Ovary (tissue), 9 donors: ENCODE measurements around the gene CCDC85B. TPM values are rescaled to one million over a fixed set of nuclear protein-coding genes. Genes with fewer than 3 reads are reported as not detected.

Experiments used
- DNase-seq, 5 donors: peaks; one replicate each; pipeline ENCODE4 v3.0.0-alpha.2; 2019 to 2020
- H3K27ac ChIP-seq, 2 donors: fragments of 200-600 bp; one replicate each; pipeline versions ENCODE4 v1.5.1 to v1.8.0; 2019 to 2022
- H3K27me3 ChIP-seq: fragments of 200-600 bp; one replicate; pipeline ENCODE4 v1.8.0; 2022
- H3K36me3 ChIP-seq: fragments of 200-600 bp; sonication (generic); one replicate; pipeline ENCODE4 v1.5.1; 2019
- H3K4me1 ChIP-seq: one replicate; pipeline ENCODE4 v1.8.1; 2013; ENCODE audit warnings: mild to moderate bottlenecking, moderate library complexity; ENCODE audit not compliant: insufficient read depth
- H3K4me3 ChIP-seq: fragments of 200-600 bp; sonication (generic); one replicate; pipeline ENCODE4 v1.5.1; 2017
- H3K9me3 ChIP-seq, 2 donors: fragments of 200-600 bp in 1 of 2; sonication (generic) in 1 of 2; one replicate each; pipeline versions ENCODE4 v1.5.1 to v1.8.1; 2013 to 2019; ENCODE audit warnings: mild to moderate bottlenecking in 1 of 2, moderate library complexity in 1 of 2
- EP300 ChIP-seq: sonication (generic); formaldehyde crosslinking; IDR thresholded peaks from one replicate; pipeline ENCODE4 v1.6.1; 2017; ENCODE audit warnings: antibody characterized with exemption
- POLR2A ChIP-seq: fragments of 450-650 bp; IDR thresholded peaks from one replicate; pipeline ENCODE4 v1.6.1; 2017; ENCODE audit warnings: antibody characterized with exemption, mild to moderate bottlenecking, moderate library complexity
- WGBS, 3 donors: extraction: QIAGEN DNeasy Blood & Tissue Kit in 1 of 3; methylation state at CpG; one replicate each; pipeline versions ENCODE4 v1.1.5 to v1.1.7; 2013 to 2017; 5-methylcytosine and 5-hydroxymethylcytosine counted together
- intact Hi-C, 4 donors: fragments of 100-400 bp; cut with DNase I; formaldehyde crosslinking; loops; one replicate each; pipeline versions ENCODE4 v1.11.0 to v1.15.1; 2022 to 2023
- polyA plus RNA-seq, 2 donors: library from polyadenylated mRNA; stranded (reverse); fragments of 200-250 nt in 1 of 2; fragments of 350-450 nt in 1 of 2; fragmentation: Illumina TruSeq in 1 of 2; extraction: RNeasy Lipid Tissue Mini Kit (QIAGEN cat#74804) in 1 of 2; gene quantifications; one replicate each; pipeline ENCODE4 v1.2.3, GENCODE V29; 2013 to 2014
- total RNA-seq, 7 donors: library from RNA; depleted of rRNA in 2 of 7; stranded (reverse); fragments of >200 nt in 2 of 7; fragmentation: NEBNext Ultra II Directional in 3 of 7; extraction: Animal tissue kit (Norgen Biotek cat#: 25700) in 3 of 7; gene quantifications; one replicate each; pipeline versions ENCODE4 v1.1.0 to v1.2.4, GENCODE V29; 2016 to 2023
- TF ChIP-seq, protein P1 (sequence below), 3 donors: fragments of 450-650 bp in 2 of 3; fragments of 200-600 bp in 1 of 3; IDR thresholded peaks; one replicate each; pipeline versions ENCODE4 v1.5.1 to v1.8.0; 2016 to 2022; ENCODE audit warnings: antibody characterized with exemption in 3 of 3, mild to moderate bottlenecking in 1 of 3
- donor health status: DM: no; HTN: no; CAD: no; lungs with moderate emphysema.
- donor health status: DM: no; HTN: no; CAD: no.
- donor health status: Bipolar disorder and iron deficiency.
- donor health status: DM: yes; HTN: yes; CAD: no.
- donor health status: DM: no; HTN: no; CAD: no.
- donor health status: DM: yes; HTN: yes; CAD: no.

The CCDC85B gene
- total and polyA plus RNA-seq, 9 donors = 31.5 to 85.0 (median 55.6) TPM; not detected in 1

DNA sequence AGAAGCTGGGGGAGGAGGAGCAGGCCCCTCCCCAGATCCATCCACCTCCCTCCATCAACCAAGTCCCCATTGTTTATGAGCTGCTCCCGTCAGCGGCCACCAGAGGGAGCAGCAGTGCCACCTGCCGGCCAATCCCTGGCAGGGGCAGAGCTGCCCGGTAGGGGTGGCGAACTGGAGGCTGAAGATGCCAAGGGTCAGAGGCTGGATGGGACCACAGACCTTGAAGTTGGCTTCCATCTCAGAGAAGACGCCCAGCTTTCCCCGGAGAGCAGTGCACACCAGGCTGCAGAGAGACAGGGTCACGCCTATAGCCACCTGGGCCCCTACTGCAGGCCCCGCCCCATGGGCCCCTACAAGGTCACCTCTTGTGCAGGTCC lies 5.8 kb upstream of the CCDC85B start:
- WGBS, 3 donors = 17 to 24% (median 19%) methylated on average over 9 of the region's 9 CpGs

DNA sequence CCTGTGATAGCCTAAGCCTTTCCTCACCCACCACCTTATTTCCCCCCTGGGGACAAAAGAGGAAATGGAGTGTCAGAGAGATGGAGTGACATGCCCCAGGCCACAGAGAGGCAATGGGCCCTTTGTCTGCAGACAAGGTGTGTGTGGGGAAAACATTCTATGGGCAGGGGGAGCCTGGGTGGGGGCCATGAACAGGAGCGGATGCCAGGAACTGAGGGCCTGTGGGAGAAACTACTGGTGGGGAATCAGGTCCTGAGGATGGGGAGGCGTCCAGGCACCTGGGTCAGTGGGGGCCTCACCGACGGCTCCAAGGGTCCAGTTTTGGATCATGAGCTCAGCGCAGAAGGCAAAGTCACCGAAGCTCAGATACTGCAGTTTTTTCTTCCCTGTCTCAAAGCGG lies 5.2 kb upstream of the CCDC85B start:
- no peak for TF ChIP-seq POLR2A
- TF ChIP-seq, protein P1, sequence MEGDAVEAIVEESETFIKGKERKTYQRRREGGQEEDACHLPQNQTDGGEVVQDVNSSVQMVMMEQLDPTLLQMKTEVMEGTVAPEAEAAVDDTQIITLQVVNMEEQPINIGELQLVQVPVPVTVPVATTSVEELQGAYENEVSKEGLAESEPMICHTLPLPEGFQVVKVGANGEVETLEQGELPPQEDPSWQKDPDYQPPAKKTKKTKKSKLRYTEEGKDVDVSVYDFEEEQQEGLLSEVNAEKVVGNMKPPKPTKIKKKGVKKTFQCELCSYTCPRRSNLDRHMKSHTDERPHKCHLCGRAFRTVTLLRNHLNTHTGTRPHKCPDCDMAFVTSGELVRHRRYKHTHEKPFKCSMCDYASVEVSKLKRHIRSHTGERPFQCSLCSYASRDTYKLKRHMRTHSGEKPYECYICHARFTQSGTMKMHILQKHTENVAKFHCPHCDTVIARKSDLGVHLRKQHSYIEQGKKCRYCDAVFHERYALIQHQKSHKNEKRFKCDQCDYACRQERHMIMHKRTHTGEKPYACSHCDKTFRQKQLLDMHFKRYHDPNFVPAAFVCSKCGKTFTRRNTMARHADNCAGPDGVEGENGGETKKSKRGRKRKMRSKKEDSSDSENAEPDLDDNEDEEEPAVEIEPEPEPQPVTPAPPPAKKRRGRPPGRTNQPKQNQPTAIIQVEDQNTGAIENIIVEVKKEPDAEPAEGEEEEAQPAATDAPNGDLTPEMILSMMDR (IDR thresholded peaks at IDR 0.05) = no peak
- TF ChIP-seq EP300 = no peak
- Histone ChIP-seq H3K4me1 (peaks cover 7% of the 10 kb centered on the region), H3K36me3 (no peaks in the 10 kb centered on the region), H3K27ac (no peak overlapping the region), H3K27me3 (no peaks in the 10 kb centered on the region), H3K4me3 (no peak overlapping the region), H3K9me3 (no peaks in the 10 kb centered on the region)
- DNase-seq = no peak
- intact Hi-C loops = loop anchor here in 2 of 4 donors (2.0 to 10.0 kb wide), 4 partner anchors 77 to 1230 kb away; partner anchors contain the start of genes SART1 (in 2 of the 2) and KDM2A (in 1 of the 2)
- 84 to 90% (median 89%) methylated on average over 7 of the region's 7 CpGs for WGBS, 3 donors

More for the DNA sequence above, 5.8 kb upstream of the CCDC85B start:
- Histone ChIP-seq H3K4me1 (peaks cover 3% of the 10 kb centered on the region), H3K27ac (no peak overlapping the region), H3K9me3 (no peaks in the 10 kb centered on the region), H3K27me3 (no peaks in the 10 kb centered on the region), H3K36me3 (no peaks in the 10 kb centered on the region), H3K4me3 (no peak overlapping the region)
- no peak for TF ChIP-seq POLR2A
- TF ChIP-seq, protein P1 (IDR thresholded peaks at IDR 0.05) = peak; percentile 92 to 99 (median 98)
- peak; percentile 65 to 84 (median 77) for DNase-seq
- intact Hi-C loops = loop anchor here (2.0 to 10.0 kb wide), 6 partner anchors 78 to 1230 kb away; partner anchors contain the start of genes SART1 (in 2 of the 4) and KDM2A (in 1 of the 4)

DNA sequence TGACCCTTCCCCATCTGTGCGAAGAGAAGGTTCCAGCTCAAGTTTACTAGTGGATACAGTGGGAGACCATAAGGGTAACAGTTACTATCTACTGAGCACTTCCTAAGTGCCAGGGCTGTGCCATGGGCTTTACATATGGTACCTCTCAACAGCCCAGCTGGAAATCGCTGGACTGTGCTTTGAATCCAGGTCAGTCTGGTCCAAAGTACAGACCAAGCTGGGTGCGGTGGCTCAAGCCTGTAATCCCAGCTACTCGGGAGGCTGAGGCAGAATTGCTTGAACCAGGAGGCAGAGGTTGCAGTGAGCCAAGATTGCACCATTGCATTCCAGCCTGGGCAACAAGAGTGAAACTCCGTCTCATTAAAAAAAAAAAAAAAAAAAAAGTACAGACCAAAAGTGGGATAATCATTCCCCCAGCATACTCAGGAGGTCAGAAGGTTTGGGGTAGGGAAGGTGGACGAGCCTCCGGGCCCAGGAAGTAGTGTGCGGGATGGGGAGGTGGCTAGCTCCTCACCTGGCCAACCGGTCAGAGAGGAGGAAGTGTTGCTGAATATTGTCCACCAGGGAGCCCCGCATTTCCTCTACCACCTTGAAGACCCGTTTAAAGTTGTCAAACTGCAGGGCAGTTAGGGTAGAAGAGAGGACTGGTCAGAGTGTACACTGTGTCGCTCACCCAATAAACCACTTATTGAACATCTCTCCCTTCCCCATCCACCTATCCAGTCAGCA lies 4.5 kb upstream of the CCDC85B start:
- intact Hi-C loops = loop anchor here in 2 of 4 donors (2.0 to 10.0 kb wide), 4 partner anchors 76 to 1229 kb away; partner anchors contain the start of genes SART1 (in 2 of the 2) and KDM2A (in 1 of the 2)
- no peak for TF ChIP-seq EP300
- no peak for TF ChIP-seq POLR2A
- TF ChIP-seq, protein P1 (IDR thresholded peaks at IDR 0.05) = no peak
- H3K27me3 ChIP-seq = no peaks in the 10 kb centered on the region
- H3K4me3 ChIP-seq = no peak overlapping the region
- no peak for DNase-seq
- no peaks in the 10 kb centered on the region for H3K9me3 ChIP-seq
- peaks cover 7% of the 10 kb centered on the region for H3K4me1 ChIP-seq
- 84 to 94% (median 93%) methylated on average over 12 of the region's 12 CpGs for WGBS, 3 donors
- no peaks in the 10 kb centered on the region for H3K36me3 ChIP-seq
- no peak overlapping the region for H3K27ac ChIP-seq

DNA sequence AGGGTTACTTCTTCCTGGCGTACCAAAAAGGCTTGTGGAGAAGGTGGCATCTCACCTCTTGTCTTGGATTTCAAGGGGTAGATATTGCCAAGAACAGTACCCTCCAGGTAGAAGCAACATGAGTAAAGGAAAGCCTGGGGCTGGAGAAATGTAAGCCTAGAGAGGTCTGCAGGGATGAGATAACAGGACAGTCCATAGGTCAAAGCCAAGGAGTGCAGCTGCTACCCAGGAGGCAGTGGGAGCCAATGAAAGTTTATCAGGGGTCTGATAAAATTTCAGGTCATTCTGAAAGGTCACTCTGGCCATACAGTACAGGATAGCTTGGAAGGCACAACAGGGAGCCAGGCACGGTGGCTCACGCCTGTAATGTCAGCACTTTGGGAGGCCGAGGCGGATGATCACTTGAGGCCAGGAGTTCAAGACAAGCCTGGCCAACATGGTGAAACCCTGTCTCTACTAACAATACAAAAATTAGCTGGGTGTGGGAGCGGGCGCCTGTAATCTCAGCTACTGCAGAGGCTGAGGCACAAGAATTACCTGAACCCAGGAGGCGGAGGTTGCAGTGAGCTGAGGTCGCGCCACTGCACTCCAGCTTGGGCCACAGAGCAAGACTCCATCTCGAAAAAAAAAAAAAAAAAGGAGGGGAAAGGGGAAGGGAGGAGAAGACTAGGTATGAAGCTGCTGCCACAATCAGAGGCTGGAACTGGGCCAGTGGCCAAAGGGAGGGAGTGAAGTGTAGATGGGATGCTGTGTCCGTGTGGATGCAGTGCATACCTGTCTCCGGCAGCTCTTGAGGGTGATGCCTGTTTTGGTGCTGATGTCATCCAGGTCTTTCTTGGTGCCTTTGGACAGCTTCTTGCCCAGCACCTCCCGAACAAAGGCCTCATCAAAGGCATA lies 3.4 kb upstream of the CCDC85B start:
- TF ChIP-seq POLR2A (no peak), EP300 (no peak)
- TF ChIP-seq, protein P1 (IDR thresholded peaks at IDR 0.05) = no peak
- 71 to 73% (median 71%) methylated on average over 14 of the region's 14 CpGs for WGBS, 3 donors
- DNase-seq = peak in 4 of 5 donors; percentile 34 to 71 (median 61)

More for the DNA sequence above, 3.4 kb upstream of the CCDC85B start:
- Histone ChIP-seq H3K27ac (peak overlapping the region in 1 of 2 donors; percentile 95), H3K4me1 (peaks cover 11% of the 10 kb centered on the region), H3K27me3 (no peaks in the 10 kb centered on the region), H3K36me3 (no peaks in the 10 kb centered on the region), H3K4me3 (peak overlapping the region; percentile 55), H3K9me3 (no peaks in the 10 kb centered on the region)
- intact Hi-C loops = loop anchor here in 2 of 4 donors (5.0 to 10.0 kb wide), 3 partner anchors 75 to 1228 kb away; partner anchors contain the start of genes SART1 (in 2 of the 2) and KDM2A (in 1 of the 2)
